Calu3 (cell line): ENCODE measurements around the gene AXIN2. TPM values are rescaled to one million over a fixed set of nuclear protein-coding genes. Genes with fewer than 3 reads are reported as not detected.
A peak's percentile ranks its signal among the peaks of the same experiment; 100 is the strongest.

Source experiments
- Bru-seq: library from RNA; stranded (reverse); fragments of 400-500 nt; gene quantifications from one replicate; lab custom pipeline; 2021; lab: Mats Ljungman, UMichigan
- BruChase-seq, 2 experiments: library from RNA; stranded (reverse); fragments of 400-500 nt; gene quantifications; one replicate each; lab custom pipeline; 2021; lab: Mats Ljungman, UMichigan
- BruUV-seq: library from RNA; stranded (reverse); fragments of 400-500 nt; replicated peaks from 2 replicates; lab custom pipeline; 2021; lab: Mats Ljungman, UMichigan
- CTCF ChIA-PET: fragments of 300-600 bp; sonication (Branson Sonifier 250); formaldehyde crosslinking; loops from one replicate; lab custom pipeline; 2022; ENCODE audit warnings: antibody characterized with exemption; lab: Charles Lee
- DNase-seq: peaks from one replicate; pipeline ENCODE4 v3.0.0; 2022
- H3K27ac Mint-ChIP-seq: one replicate; pipeline ENCODE4 v1.8.0; 2022; ENCODE audit warnings: mixed read lengths; ENCODE audit not compliant: unreplicated experiment
- H3K27me3 Mint-ChIP-seq: one replicate; pipeline ENCODE4 v1.8.0; 2022; ENCODE audit warnings: mixed read lengths; ENCODE audit not compliant: unreplicated experiment
- H3K36me3 Mint-ChIP-seq: one replicate; pipeline ENCODE4 v1.8.0; 2022; ENCODE audit warnings: mild to moderate bottlenecking, moderate library complexity, mixed read lengths; ENCODE audit not compliant: insufficient read depth, unreplicated experiment
- H3K4me1 Mint-ChIP-seq: one replicate; pipeline ENCODE4 v1.8.0; 2022; ENCODE audit warnings: mild to moderate bottlenecking, low read depth, mixed read lengths; ENCODE audit not compliant: unreplicated experiment
- H3K4me3 Mint-ChIP-seq: one replicate; pipeline ENCODE4 v1.8.0; 2022; ENCODE audit warnings: mild to moderate bottlenecking, low read depth, moderate library complexity, mixed read lengths; ENCODE audit not compliant: unreplicated experiment
- H3K9me3 Mint-ChIP-seq: one replicate; pipeline ENCODE4 v1.8.0; 2022; ENCODE audit warnings: low read depth, mixed read lengths; ENCODE audit not compliant: unreplicated experiment
- CTCF ChIP-seq: fragments of 200-600 bp; IDR thresholded peaks from one replicate; pipeline ENCODE4 v1.8.0; 2022; ENCODE audit warnings: antibody characterized with exemption; ENCODE audit not compliant: unreplicated experiment
- intact Hi-C: fragments of 100-400 bp; cut with micrococcal nuclease; formaldehyde crosslinking; loops from one replicate; pipeline ENCODE4 v1.10.0; 2022; ENCODE audit not compliant: unreplicated experiment
- long read RNA-seq: library from polyadenylated mRNA; stranded (forward); transcript quantifications from one replicate; pipeline ENCODE4 v2.0.0, GENCODE V29; 2022
- total RNA-seq: library from RNA; stranded (reverse); gene quantifications from 2 replicates; pipeline ENCODE4 v1.2.3, GENCODE V29; 2022

AXIN2 gene
- 0.45 and 0.49 TPM in 2 replicates for total RNA-seq
- Bru-seq, nascent RNA, result percentile 13 among the genes with signal in this experiment
- BruChase-seq, experiment 1, labeled RNA remaining after a 6-hour chase, result percentile 19 among the genes with signal in this experiment
- percentile 13 among the genes with signal in this experiment for BruChase-seq, experiment 2, labeled RNA remaining after a 2-hour chase
- long read RNA-seq, result 0 reads

GRCh38 chr17:65561452-65562205 is at the start of gene AXIN2:
Gene AXIN2, minus strand, starts transcription at chr17:65561648. Its CDS starts 3,028 bp downstream, at chr17:65558620.
- DNase-seq, result peak; percentile 87
- TF ChIP-seq CTCF, result no peak
- no peaks in the 10 kb centered on the region for H3K9me3 Mint-ChIP-seq
- peaks cover 15% of the 10 kb centered on the region for H3K36me3 Mint-ChIP-seq
- H3K27ac Mint-ChIP-seq, result no peak within 1 kb of the TSS
- intact Hi-C loops, result no loop called here
- CTCF ChIA-PET, result no interaction called here
- peaks cover 17% of the 10 kb centered on the region for H3K27me3 Mint-ChIP-seq
- BruUV-seq, result no TSS peak
- peak within 1 kb of the TSS; percentile 68 for H3K4me3 Mint-ChIP-seq
- peaks cover 10% of the 10 kb centered on the region for H3K4me1 Mint-ChIP-seq

- CTCF ChIA-PET, result no interaction called here
- Mint-ChIP-seq H3K27ac (no peak overlapping the region), H3K9me3 (peaks cover 6% of the 10 kb centered on the region), H3K36me3 (no peaks in the 10 kb centered on the region), H3K4me1 (no peaks in the 10 kb centered on the region), H3K4me3 (no peak overlapping the region), H3K27me3 (no peaks in the 10 kb centered on the region)
- no peak for DNase-seq
- TF ChIP-seq CTCF, result no peak
- intact Hi-C loops, result no loop called here
- no TSS peak for BruUV-seq
These were observed 48.3 kb upstream of the AXIN2 start for GRCh38 chr17:65609749-65610148.

- DNase-seq, result no peak
- intact Hi-C loops, result no loop called here
- Mint-ChIP-seq H3K4me3 (no peak overlapping the region), H3K4me1 (no peaks in the 10 kb centered on the region), H3K9me3 (peaks cover 6% of the 10 kb centered on the region), H3K27ac (no peak overlapping the region), H3K27me3 (no peaks in the 10 kb centered on the region), H3K36me3 (no peaks in the 10 kb centered on the region)
- TF ChIP-seq CTCF, result no peak
- BruUV-seq, result no TSS peak
- CTCF ChIA-PET, result no interaction called here
These were observed 47.8 kb upstream of the AXIN2 start for GRCh38 chr17:65609286-65609685.

GRCh38 chr17:65604070-65604469 is 42.6 kb upstream of the AXIN2 start:
- Mint-ChIP-seq H3K36me3 (no peaks in the 10 kb centered on the region), H3K9me3 (peaks cover 2% of the 10 kb centered on the region), H3K27me3 (peaks cover 21% of the 10 kb centered on the region), H3K27ac (no peak overlapping the region), H3K4me3 (no peak overlapping the region), H3K4me1 (no peaks in the 10 kb centered on the region)
- intact Hi-C loops, result no loop called here
- TF ChIP-seq CTCF, result no peak
- CTCF ChIA-PET, result interaction anchor here (0.6 kb wide), 1 partner anchor 42 kb away, joined by 5 read pairs; no protein-coding TSS in a partner anchor
- BruUV-seq, result no TSS peak
- DNase-seq, result no peak
